ENCODE data around the gene DYNAP. TPM values are rescaled to one million over a fixed set of nuclear protein-coding genes. Genes with fewer than 3 reads are reported as not detected.

Gene DYNAP
- polyA plus RNA-seq, 3 donors = not detected

- Histone ChIP-seq H3K4me1 (ENCODE audit: control insufficient read depth in 1 of 2, insufficient read depth in 2 of 2, low read length in 2 of 2) (no peaks in the 10 kb centered on the region), H3K9me3 (replicated peaks in 1 of 2; ENCODE audit: control insufficient read depth in 1 of 2, insufficient read depth in 1 of 2, low read length in 2 of 2) (no peaks in the 10 kb centered on the region), H3K4me2 (replicated peaks; ENCODE audit: extremely low read depth, low read length, poor library complexity, severe bottlenecking) (no peak overlapping the region), H3K27me3 (ENCODE audit: control insufficient read depth in 2 of 2, insufficient read depth in 2 of 2, low read length in 2 of 2) (no peaks in the 10 kb centered on the region), H3K27ac (ENCODE audit: low read depth in 1 of 2, low read length in 2 of 2) (no peak overlapping the region), H2AFZ (ENCODE audit: insufficient read depth, low read depth, low read length, poor library complexity, severe bottlenecking) (no peak overlapping the region), H3K9ac (ENCODE audit: insufficient read depth, low read length, poor library complexity, severe bottlenecking) (no peak overlapping the region), H3K36me3 (replicated peaks in 1 of 2; ENCODE audit: control insufficient read depth in 1 of 2, insufficient read depth in 2 of 2, low read length in 2 of 2) (no peaks in the 10 kb centered on the region), H4K20me1 (ENCODE audit: insufficient read depth, low read length) (no peaks in the 10 kb centered on the region), H3K79me2 (ENCODE audit: insufficient read depth, low read length) (no peaks in the 10 kb centered on the region), H3K4me3 (replicated peaks in 1 of 3; ENCODE audit: low read depth in 2 of 3, low read length in 3 of 3) (no peak overlapping the region)
- 100% methylated on average over 1 of the region's 1 CpG for WGBS (ENCODE audit: insufficient coverage)
- H3K36me3 Mint-ChIP-seq = no peaks in the 10 kb centered on the region
- no peak for TF ChIP-seq CTCF (IDR thresholded peaks at IDR 0.05)
- intact Hi-C loops (cut with micrococcal nuclease) = no loop called here
- DNase-seq = no peak
- peaks cover 0 to 4% (median 2%) of the 10 kb centered on the region in 3 donors for H3K27me3 Mint-ChIP-seq (ENCODE audit: low read depth in 3 of 3)
- no peak overlapping the region for H3K4me3 Mint-ChIP-seq
- no peak overlapping the region for H3K27ac Mint-ChIP-seq
- no peaks in the 10 kb centered on the region for H3K4me1 Mint-ChIP-seq
- peaks cover 0 to 2% (median 0%) of the 10 kb centered on the region in 7 donors for H3K9me3 Mint-ChIP-seq
Measured at GRCh38 chr18:54561706-54562267, 29.3 kb upstream of the DYNAP start.

GRCh38 chr18:54580202-54580729 is 10.8 kb upstream of the DYNAP start:
- Histone ChIP-seq H3K4me3 (replicated peaks in 1 of 3; ENCODE audit: low read depth in 2 of 3, low read length in 3 of 3) (no peak overlapping the region), H2AFZ (ENCODE audit: insufficient read depth, low read depth, low read length, poor library complexity, severe bottlenecking) (no peak overlapping the region), H3K27ac (ENCODE audit: low read depth in 1 of 2, low read length in 2 of 2) (no peak overlapping the region), H3K36me3 (replicated peaks in 1 of 2; ENCODE audit: control insufficient read depth in 1 of 2, insufficient read depth in 2 of 2, low read length in 2 of 2) (no peaks in the 10 kb centered on the region), H3K9ac (ENCODE audit: insufficient read depth, low read length, poor library complexity, severe bottlenecking) (no peak overlapping the region), H3K4me1 (ENCODE audit: control insufficient read depth in 1 of 2, insufficient read depth in 2 of 2, low read length in 2 of 2) (no peaks in the 10 kb centered on the region), H4K20me1 (ENCODE audit: insufficient read depth, low read length) (no peaks in the 10 kb centered on the region), H3K27me3 (ENCODE audit: control insufficient read depth in 2 of 2, insufficient read depth in 2 of 2, low read length in 2 of 2) (no peaks in the 10 kb centered on the region), H3K9me3 (replicated peaks in 1 of 2; ENCODE audit: control insufficient read depth in 1 of 2, insufficient read depth in 1 of 2, low read length in 2 of 2) (no peaks in the 10 kb centered on the region), H3K79me2 (ENCODE audit: insufficient read depth, low read length) (no peaks in the 10 kb centered on the region), H3K4me2 (replicated peaks; ENCODE audit: extremely low read depth, low read length, poor library complexity, severe bottlenecking) (no peak overlapping the region)
- Mint-ChIP-seq H3K4me3 (no peak overlapping the region), H3K27ac (no peak overlapping the region), H3K36me3 (no peaks in the 10 kb centered on the region), H3K4me1 (no peaks in the 10 kb centered on the region), H3K27me3 (ENCODE audit: low read depth in 3 of 3) (peaks cover 2 to 3% (median 2%) of the 10 kb centered on the region in 3 donors), H3K9me3 (peaks cover 0 to 5% (median 0%) of the 10 kb centered on the region in 7 donors)
- WGBS (ENCODE audit: insufficient coverage) = 100% methylated on average over 2 of the region's 3 CpGs
- DNase-seq = no peak
- TF ChIP-seq CTCF (IDR thresholded peaks at IDR 0.05) = no peak
- intact Hi-C loops (cut with micrococcal nuclease) = no loop called here
